HG02571 (cell line): ENCODE results near the gene EXOC2.

ENCODE experiments used
- ATAC-seq: cut with Tn5 transposase; IDR thresholded peaks from one replicate; pipeline ENCODE4 v1.9.1; 2021; ENCODE audit warnings: mild to moderate bottlenecking, moderate library complexity; ENCODE audit not compliant: unreplicated experiment

Gene EXOC2

DNA sequence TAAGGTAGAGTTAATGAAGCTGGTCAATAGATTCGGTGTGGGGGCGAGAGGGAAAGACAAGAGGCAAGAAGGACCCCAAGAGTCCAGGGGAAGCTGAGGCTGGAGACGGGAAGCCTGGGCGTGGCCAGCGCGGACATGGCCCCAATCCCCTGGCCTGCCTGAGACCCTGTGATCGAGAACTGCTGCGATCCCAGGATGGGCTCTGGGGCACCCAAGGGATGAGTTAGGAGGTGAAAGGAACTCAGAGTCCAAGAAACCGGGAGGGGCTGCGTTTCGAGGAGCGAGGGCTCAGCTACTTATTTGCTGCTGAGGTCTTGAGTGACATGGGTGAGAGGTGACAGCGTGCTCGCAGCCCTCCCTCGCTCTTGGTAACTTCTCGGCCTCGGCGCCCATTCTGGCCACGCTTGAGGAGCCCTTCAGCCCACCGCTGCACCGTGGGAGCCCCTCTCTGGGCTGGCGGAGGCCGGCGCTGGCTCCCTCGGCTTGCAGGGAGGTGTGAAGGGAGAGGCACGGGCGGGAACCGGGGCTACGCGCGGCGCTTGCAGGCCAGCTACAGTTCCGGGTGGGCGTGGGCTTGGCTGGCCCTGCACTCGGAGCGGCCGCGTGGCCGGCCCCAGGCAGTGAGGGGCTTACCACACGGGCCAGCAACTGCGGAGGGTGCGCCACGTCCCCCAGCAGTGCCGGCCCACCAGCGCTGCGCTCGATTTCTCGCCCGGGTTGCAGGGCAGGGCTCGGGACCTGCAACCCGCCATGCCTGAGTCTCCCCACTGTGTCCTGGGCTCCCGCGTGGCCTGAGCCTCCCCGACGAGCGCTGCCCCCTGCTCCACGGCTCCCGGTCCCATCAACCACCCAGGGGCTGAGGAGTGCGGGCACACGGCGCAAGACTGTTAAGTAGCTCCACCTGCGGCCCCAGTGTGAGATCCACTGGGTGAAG is 243.2 kb downstream of the EXOC2 start:
- no peak for ATAC-seq

DNA sequence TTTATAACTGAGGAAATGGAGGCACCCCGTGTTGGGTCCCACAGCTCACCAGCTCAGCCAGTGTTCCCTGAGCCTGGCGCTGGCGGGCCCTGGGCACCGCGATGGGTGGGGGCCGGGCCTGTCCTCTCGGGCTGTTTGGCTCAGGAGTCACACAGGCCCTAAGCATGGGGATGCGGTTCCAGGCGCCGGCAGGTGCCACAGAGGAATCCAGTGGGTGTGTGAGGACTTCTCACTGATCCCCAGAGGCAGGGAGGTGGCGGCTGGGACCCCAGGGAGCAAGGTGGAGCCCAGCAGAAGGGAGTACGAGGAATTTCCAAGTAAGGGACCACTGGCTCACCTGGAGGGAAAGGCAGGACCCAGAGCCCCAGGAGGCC is 243.9 kb downstream of the EXOC2 start:
- ATAC-seq, result no peak

DNA sequence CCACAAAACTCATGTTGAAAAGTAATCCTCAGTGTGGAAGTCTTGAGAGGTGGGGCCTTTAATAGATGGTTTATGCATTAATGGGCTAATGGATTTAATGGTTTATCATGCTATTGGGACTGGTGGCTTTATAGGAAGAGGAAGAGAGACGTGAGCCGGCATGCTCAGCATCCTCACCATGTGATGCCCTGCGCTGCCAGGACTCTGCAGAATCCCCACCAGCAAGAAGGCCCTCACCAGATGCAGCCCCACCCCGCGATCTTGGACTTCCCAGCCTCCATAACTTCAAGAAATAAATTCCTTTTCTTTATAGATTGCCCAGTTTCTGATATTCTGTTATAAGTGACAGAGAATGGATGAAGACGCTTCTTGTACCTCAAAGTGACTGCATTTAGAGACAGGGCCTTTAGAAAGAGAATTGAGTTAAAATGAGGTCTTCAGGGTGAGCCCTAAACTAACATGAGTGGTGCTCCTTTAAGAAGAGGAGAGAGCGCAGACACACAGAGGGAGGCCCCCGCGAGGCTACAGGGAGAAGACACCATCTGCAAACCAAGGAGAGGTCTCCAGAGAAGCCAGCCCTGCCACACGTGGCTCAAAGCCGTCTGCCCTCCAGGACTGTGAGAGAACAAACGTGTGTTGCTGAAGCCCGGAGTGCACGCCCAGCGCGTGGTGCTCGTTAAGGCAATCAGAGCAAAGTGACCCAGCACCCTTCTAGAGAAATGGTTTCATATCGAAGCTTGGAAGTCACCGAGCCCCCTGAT is 244.5 kb downstream of the EXOC2 start:
- no peak for ATAC-seq

- ATAC-seq, result no peak
Measured at GRCh38 chr6:447381-448165, 245.4 kb downstream of the EXOC2 start.

DNA sequence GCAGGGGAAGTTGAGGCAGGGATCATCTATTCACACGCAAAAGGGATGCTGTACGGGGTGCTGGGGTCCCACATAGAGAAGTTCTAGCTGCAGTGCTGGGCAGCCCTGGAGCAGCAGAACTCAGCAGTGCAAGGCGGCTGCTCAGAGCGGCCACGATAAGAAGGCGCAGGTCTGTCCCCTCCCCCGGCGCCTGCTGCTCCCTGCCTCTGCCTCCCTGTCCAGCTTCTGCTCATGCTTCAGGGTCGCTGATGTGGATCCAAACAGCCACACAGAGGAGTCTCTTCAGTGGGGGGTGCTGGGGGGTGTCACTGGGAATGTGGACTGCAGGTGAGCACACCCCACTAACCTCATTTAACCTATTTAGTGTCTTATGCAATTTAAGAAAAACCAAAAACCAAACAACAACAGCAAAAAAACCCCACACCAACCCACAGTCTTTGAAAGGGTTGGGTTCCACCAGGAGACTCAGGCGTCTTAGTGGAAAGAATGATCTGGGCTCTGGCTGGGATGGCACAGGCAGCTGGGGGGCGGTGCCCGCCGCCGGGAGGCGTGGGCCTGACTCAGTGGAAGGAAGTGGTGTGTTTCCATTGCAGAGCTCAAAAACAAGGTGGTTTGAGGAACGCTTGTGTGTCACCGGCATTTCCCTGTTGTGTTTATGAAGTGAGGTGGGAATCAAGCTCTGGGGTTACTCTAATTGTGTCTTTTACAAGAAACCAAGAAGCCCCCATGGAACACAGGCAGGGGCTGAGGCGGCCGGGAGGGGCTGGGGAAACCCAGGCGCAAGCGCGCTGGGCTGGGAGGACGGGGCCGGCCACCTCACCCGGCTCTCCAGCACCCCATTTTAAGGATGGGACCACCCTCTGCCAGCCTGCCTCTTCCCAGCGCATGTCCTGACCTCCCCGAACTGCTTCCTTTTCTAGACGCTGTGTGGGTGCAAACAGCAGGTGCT is 246.2 kb downstream of the EXOC2 start:
- ATAC-seq, result no peak

GRCh38 chr6:445571-446417 is 247.1 kb downstream of the EXOC2 start:
- ATAC-seq, result no peak

DNA sequence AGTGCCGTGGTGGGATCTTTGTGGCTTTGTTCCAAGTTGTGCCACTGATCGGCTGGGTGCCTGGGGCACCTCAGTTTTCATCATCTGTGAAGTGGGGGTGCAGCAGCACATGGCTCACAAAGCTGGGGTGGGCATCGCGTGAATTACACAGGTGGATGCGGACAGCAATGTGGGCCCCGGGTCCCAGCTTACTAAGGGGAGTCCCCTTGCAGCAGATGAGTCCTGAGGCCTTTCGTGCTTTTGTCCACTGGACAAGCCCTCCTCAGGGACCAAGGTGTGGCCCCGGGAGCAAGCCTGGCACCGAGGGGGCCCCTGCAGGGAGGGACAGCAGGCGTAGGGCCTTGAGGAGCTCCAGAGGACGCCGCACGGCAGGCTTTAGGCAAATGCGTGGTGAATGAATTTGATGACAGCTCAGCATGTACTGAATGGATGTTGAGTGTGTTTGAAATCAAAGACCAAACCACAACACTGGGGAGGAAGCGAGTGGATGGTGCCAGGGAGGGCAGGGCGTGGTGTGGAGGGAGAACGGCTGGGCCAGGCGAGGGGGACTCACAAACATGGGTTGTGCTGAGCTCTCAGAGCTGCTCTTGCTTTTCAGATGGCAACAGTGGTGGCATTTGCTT is 248.2 kb downstream of the EXOC2 start:
- no peak for ATAC-seq

GRCh38 chr6:443621-444159 is 249.2 kb downstream of the EXOC2 start:
- ATAC-seq, result no peak

DNA sequence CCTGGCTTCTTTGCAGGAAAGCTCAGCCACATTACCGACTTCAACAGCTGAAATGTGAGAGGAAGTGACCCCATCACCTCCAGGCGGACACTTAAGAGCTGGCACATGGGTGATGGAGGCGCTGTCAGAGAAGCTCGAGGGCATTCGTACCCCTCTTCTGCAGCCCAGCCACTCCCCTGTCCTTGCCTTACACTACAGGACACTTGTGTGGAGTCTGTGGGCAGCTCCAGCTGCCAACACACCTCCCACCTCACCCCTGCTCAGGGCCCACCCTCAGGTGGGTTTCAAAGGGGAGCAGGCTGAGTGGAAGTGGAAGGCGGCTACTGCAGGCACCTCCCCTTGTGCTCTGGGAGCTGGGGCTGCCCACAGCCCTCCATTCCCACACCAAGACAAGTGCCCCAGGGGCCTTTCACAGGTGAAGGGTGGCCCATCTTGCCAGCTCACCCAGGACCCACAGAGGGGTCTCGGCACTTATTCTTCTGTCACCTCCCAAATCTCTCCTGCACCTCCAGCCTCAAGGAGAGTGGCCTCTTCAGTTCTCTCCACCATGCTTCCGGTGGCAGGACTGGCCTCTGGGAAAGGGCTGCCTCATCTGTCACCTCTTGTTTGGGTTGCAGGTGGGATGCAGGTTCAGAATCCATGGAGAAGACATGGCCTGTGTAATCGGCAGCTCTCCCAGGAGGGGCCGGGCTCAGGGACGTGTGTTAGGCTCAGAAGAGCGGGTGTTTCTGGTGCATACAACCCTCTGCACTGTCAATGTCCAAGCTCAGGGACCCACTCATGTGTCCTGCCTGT is 251.6 kb downstream of the EXOC2 start:
- no peak for ATAC-seq

- no peak for ATAC-seq
Measured at GRCh38 chr6:439641-440167, 253.2 kb downstream of the EXOC2 start.

GRCh38 chr6:438634-439170 is 254.2 kb downstream of the EXOC2 start:
- ATAC-seq, result no peak

DNA sequence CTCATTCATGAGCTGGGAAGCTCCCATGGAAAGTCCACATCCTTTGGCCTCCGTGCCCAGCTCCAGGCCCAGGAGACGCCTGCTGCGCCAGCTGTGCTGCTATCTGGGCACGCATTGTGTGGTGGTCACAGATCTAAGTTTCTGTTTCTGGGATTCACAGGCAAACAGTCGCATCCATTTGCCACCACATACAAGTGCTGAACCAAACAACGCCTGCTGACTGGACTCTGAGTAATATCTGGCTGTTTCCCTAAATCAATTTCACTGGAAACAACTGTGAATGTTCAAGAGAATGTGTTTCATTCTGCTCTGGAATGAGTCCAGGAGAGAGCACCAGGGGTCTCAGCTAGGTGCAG is 255.9 kb downstream of the EXOC2 start:
- no peak for ATAC-seq

GRCh38 chr6:436308-437036 is 256.5 kb downstream of the EXOC2 start:
- ATAC-seq, result no peak

- no peak for ATAC-seq
Measured at GRCh38 chr6:435441-436307, 257.3 kb downstream of the EXOC2 start.
